Progenitor cell of endocrine pancreas (in vitro differentiated cells): ENCODE results near the gene CAMK2D. TPM values are rescaled to one million over a fixed set of nuclear protein-coding genes. Genes with fewer than 3 reads are reported as not detected.

Experiments used
- DNase-seq: peaks from one replicate; pipeline ENCODE4 v3.0.0; 2021; ENCODE audit warnings: low spot score; ENCODE audit not compliant: unreplicated experiment
- H3K27ac Mint-ChIP-seq: 2 replicates; pipeline ENCODE4 v1.8.0; 2021; ENCODE audit warnings: mild to moderate bottlenecking, moderate library complexity, mixed read lengths
- H3K27me3 Mint-ChIP-seq: 2 replicates; pipeline ENCODE4 v1.8.0; 2021; ENCODE audit warnings: mixed read lengths
- H3K36me3 Mint-ChIP-seq: 2 replicates; pipeline ENCODE4 v1.8.0; 2022; ENCODE audit warnings: mixed read lengths; ENCODE audit not compliant: insufficient read depth
- H3K4me1 Mint-ChIP-seq: 2 replicates; pipeline ENCODE4 v1.8.0; 2021; ENCODE audit warnings: low read depth, mixed read lengths
- H3K4me3 Mint-ChIP-seq: 2 replicates; pipeline ENCODE4 v1.8.0; 2021; ENCODE audit warnings: low read depth, mild to moderate bottlenecking, moderate library complexity, mixed read lengths
- H3K9me3 Mint-ChIP-seq: 2 replicates; pipeline ENCODE4 v1.8.0; 2021; ENCODE audit warnings: low read depth, mixed read lengths
- total RNA-seq: library from RNA; stranded (reverse); gene quantifications from 2 replicates; pipeline ENCODE4 v1.2.1, GENCODE V29; 2021
- TF ChIP-seq, protein P1 (sequence below): fragments of 200-600 bp; sonication (generic); IDR thresholded peaks from one replicate; pipeline ENCODE4 v1.5.0; 2021; ENCODE audit warnings: antibody characterized with exemption, mild to moderate bottlenecking; ENCODE audit not compliant: unreplicated experiment

Gene CAMK2D
- total RNA-seq, 1 donor from 2014 or later, result 74.4 TPM

DNA sequence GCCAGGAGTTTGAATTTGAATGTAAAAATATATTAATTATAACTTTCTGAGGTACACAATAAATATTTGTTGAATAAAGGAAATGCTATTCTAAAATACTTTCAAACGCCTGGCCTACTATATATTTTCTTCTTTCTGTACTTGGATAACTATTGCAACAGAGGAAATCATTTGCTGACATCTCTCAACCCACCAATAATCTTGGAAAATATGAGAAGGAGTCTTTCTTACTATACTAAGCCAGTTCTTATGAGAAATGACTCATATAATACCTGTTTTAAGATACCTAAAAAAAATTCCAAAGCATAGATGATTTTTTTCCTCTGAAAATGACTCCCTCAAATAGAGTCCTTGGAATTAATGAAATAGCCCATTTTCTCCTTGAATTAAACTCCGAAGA, 64.1 kb downstream of the CAMK2D start:
- TF ChIP-seq, protein P1, sequence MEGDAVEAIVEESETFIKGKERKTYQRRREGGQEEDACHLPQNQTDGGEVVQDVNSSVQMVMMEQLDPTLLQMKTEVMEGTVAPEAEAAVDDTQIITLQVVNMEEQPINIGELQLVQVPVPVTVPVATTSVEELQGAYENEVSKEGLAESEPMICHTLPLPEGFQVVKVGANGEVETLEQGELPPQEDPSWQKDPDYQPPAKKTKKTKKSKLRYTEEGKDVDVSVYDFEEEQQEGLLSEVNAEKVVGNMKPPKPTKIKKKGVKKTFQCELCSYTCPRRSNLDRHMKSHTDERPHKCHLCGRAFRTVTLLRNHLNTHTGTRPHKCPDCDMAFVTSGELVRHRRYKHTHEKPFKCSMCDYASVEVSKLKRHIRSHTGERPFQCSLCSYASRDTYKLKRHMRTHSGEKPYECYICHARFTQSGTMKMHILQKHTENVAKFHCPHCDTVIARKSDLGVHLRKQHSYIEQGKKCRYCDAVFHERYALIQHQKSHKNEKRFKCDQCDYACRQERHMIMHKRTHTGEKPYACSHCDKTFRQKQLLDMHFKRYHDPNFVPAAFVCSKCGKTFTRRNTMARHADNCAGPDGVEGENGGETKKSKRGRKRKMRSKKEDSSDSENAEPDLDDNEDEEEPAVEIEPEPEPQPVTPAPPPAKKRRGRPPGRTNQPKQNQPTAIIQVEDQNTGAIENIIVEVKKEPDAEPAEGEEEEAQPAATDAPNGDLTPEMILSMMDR, result no peak
- peaks cover 21% of the 10 kb centered on the region for H3K4me1 Mint-ChIP-seq
- no peaks in the 10 kb centered on the region for H3K27me3 Mint-ChIP-seq

GRCh38 chr4:113695328-113696169, 66.0 kb downstream of the CAMK2D start:
- no peaks in the 10 kb centered on the region for H3K36me3 Mint-ChIP-seq
- DNase-seq, result no peak
- no peak overlapping the region for H3K27ac Mint-ChIP-seq
- H3K9me3 Mint-ChIP-seq, result no peaks in the 10 kb centered on the region
- no peak overlapping the region for H3K4me3 Mint-ChIP-seq
- H3K27me3 Mint-ChIP-seq, result no peaks in the 10 kb centered on the region
- peaks cover 15% of the 10 kb centered on the region for H3K4me1 Mint-ChIP-seq
- TF ChIP-seq, protein P1, result no peak

More for the DNA sequence above, 64.1 kb downstream of the CAMK2D start:
- H3K36me3 Mint-ChIP-seq, result peaks cover 2% of the 10 kb centered on the region
- H3K4me3 Mint-ChIP-seq, result no peak overlapping the region
- H3K27ac Mint-ChIP-seq, result no peak overlapping the region
- DNase-seq, result no peak
- H3K9me3 Mint-ChIP-seq, result no peaks in the 10 kb centered on the region

GRCh38 chr4:113694008-113694407, 67.5 kb downstream of the CAMK2D start:
- no peak overlapping the region for H3K4me3 Mint-ChIP-seq
- H3K9me3 Mint-ChIP-seq, result no peaks in the 10 kb centered on the region
- DNase-seq, result no peak
- H3K27me3 Mint-ChIP-seq, result no peaks in the 10 kb centered on the region
- H3K27ac Mint-ChIP-seq, result peak overlapping the region; percentile 47
- H3K36me3 Mint-ChIP-seq, result no peaks in the 10 kb centered on the region
- TF ChIP-seq, protein P1, result no peak
- H3K4me1 Mint-ChIP-seq, result peaks cover 17% of the 10 kb centered on the region

GRCh38 chr4:113692809-113693411, 68.6 kb downstream of the CAMK2D start:
- TF ChIP-seq, protein P1, result no peak
- Mint-ChIP-seq H3K4me1 (peaks cover 22% of the 10 kb centered on the region), H3K27me3 (no peaks in the 10 kb centered on the region), H3K27ac (peak overlapping the region; percentile 25), H3K9me3 (no peaks in the 10 kb centered on the region), H3K36me3 (no peaks in the 10 kb centered on the region), H3K4me3 (no peak overlapping the region)
- DNase-seq, result no peak

DNA sequence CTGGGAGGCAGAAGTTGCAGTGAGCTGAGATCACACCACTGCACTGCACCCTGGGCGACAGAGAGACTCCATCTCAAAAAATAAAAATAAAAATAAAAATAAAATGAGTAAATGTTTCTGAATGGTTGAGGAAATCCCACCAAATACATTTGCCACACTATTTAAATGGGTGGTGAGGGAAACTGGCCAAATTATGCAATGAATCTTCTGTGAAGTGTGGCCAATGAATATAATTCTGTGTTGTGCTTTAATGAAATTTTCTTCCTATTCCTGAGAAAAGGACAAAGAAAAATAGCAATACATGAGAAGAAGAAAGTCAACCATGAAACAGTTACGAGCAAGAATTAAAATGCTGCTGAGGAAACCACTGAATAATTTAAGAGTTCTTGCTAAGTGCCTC, 69.9 kb downstream of the CAMK2D start:
- TF ChIP-seq, protein P1, result no peak
- peaks cover 31% of the 10 kb centered on the region for H3K4me1 Mint-ChIP-seq
- no peak overlapping the region for H3K4me3 Mint-ChIP-seq
- H3K27me3 Mint-ChIP-seq, result no peaks in the 10 kb centered on the region
- no peaks in the 10 kb centered on the region for H3K9me3 Mint-ChIP-seq
- no peaks in the 10 kb centered on the region for H3K36me3 Mint-ChIP-seq
- no peak for DNase-seq
- H3K27ac Mint-ChIP-seq, result no peak overlapping the region
